Body of pancreas (tissue), 4 donors: ENCODE results near the gene ARID4B.
"Not testable (repeated sequence)": the region's sequence is repeated elsewhere in the genome, so short reads cannot be mapped to it uniquely, and the experiment has no call there.

ENCODE experiments used
- POLR2A ChIP-seq, 3 donors: fragments of 450-650 bp; IDR thresholded peaks; one replicate each; pipeline ENCODE4 v1.6.1; 2016; ENCODE audit warnings: antibody characterized with exemption in 3 of 3, mild to moderate bottlenecking in 2 of 3
- TF ChIP-seq, protein P1 (sequence below), 7 experiments: fragments of 450-650 bp in 4 of 7; fragments of 200-600 bp in 3 of 7; sonication (generic) in 3 of 7; IDR thresholded peaks; one replicate each; pipeline ENCODE4 v1.5.1; 2016 to 2019; ENCODE audit warnings: antibody characterized with exemption in 7 of 7

DNA sequence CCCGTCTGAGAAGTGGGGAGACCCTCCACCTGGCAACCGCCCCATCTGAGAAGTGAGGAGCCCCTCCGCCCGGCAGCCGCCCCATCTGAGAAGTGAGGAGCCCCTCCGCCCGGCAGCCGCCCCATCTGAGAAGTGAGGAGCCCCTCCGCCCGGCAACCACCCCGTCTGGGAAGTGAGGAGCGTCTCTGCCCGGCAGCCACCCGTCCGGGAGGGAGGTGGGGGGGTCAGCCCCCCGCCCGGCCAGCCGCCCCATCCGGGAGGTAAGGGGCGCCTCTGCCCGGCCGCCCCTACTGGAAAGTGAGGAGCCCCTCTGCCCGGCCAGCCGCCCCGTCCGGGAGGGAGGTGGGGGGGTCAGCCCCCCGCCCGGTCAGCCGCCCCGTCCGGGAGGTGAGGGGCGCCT lies 18.8 kb downstream of the ARID4B start:
- TF ChIP-seq, protein P1, sequence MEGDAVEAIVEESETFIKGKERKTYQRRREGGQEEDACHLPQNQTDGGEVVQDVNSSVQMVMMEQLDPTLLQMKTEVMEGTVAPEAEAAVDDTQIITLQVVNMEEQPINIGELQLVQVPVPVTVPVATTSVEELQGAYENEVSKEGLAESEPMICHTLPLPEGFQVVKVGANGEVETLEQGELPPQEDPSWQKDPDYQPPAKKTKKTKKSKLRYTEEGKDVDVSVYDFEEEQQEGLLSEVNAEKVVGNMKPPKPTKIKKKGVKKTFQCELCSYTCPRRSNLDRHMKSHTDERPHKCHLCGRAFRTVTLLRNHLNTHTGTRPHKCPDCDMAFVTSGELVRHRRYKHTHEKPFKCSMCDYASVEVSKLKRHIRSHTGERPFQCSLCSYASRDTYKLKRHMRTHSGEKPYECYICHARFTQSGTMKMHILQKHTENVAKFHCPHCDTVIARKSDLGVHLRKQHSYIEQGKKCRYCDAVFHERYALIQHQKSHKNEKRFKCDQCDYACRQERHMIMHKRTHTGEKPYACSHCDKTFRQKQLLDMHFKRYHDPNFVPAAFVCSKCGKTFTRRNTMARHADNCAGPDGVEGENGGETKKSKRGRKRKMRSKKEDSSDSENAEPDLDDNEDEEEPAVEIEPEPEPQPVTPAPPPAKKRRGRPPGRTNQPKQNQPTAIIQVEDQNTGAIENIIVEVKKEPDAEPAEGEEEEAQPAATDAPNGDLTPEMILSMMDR (IDR thresholded peaks at IDR 0.05), result not testable (repeated sequence)
- not testable (repeated sequence) for TF ChIP-seq POLR2A (IDR thresholded peaks at IDR 0.05)
